T-helper 2 cell treated with Interferon-gamma antibody and Interleukin-4, amounts not matched to agents 100 ng/mL and 5 ng/mL, for 36 hours (primary cell): ENCODE data around the gene CNGA1. TPM values are rescaled to one million over a fixed set of nuclear protein-coding genes. Genes with fewer than 3 reads are reported as not detected.
"Not testable (repeated sequence)": the region's sequence is repeated elsewhere in the genome, so short reads cannot be mapped to it uniquely, and the experiment has no call there.

Experiments used
- intact Hi-C: fragments of 100-400 bp; cut with micrococcal nuclease; formaldehyde crosslinking; loops from one replicate; pipeline ENCODE4 v1.15.1; 2023
- total RNA-seq: library from RNA; stranded (reverse); gene quantifications from 2 replicates; pipeline ENCODE4 v1.2.3, GENCODE V29; 2022

CNGA1 gene
- total RNA-seq, 1 donor from 2014 or later: not detected

- intact Hi-C loops: no loop called here
These were observed 43.8 kb downstream of the CNGA1 start for GRCh38 chr4:47972721-47973120.

GRCh38 chr4:47972181-47972580 lies 44.3 kb downstream of the CNGA1 start:
- intact Hi-C loops: no loop called here

- intact Hi-C loops: no loop called here
These were observed 47.6 kb downstream of the CNGA1 start for GRCh38 chr4:47968847-47969246.

- intact Hi-C loops: no loop called here
These were observed 61.8 kb downstream of the CNGA1 start for GRCh38 chr4:47954677-47955076.

GRCh38 chr4:47954245-47954644 lies 62.2 kb downstream of the CNGA1 start:
- intact Hi-C loops: no loop called here

- intact Hi-C loops: no loop called here
These were observed 70.4 kb downstream of the CNGA1 start for GRCh38 chr4:47945930-47946726.

- intact Hi-C loops: no loop called here
These were observed 74.2 kb downstream of the CNGA1 start for GRCh38 chr4:47942081-47942819.

GRCh38 chr4:47939456-47939855 lies 77.0 kb downstream of the CNGA1 start:
- intact Hi-C loops: no loop called here

- intact Hi-C loops: no loop called here
These were observed 80.1 kb downstream of the CNGA1 start for GRCh38 chr4:47936336-47936735.

- intact Hi-C loops: loop anchor here (1.0 to 5.0 kb wide), 4 partner anchors 97 to 267 kb away; partner anchors contain the start of gene CORIN
These were observed 82.6 kb downstream of the CNGA1 start for GRCh38 chr4:47933840-47934239.

- intact Hi-C loops: loop anchor here (5.0 kb wide), 2 partner anchors 94 to 264 kb away; partner anchors contain the start of gene CORIN
These were observed 85.3 kb downstream of the CNGA1 start for GRCh38 chr4:47930971-47931804.

GRCh38 chr4:47929682-47930201 lies 86.7 kb downstream of the CNGA1 start:
- intact Hi-C loops: loop anchor here (5.0 kb wide), 3 partner anchors 92 to 262 kb away; partner anchors contain the start of gene CORIN

- intact Hi-C loops: loop anchor here (5.0 kb wide), 1 partner anchor 161 kb away; no protein-coding TSS in a partner anchor
These were observed 89.7 kb downstream of the CNGA1 start for GRCh38 chr4:47926667-47927258.

GRCh38 chr4:47923261-47923608 lies 93.2 kb downstream of the CNGA1 start:
- intact Hi-C loops: not testable (repeated sequence)

- intact Hi-C loops: not testable (repeated sequence)
These were observed 93.8 kb downstream of the CNGA1 start for GRCh38 chr4:47922436-47923260.

- intact Hi-C loops: loop anchor here (10.0 kb wide), 1 partner anchor 918 kb away; the partner anchor contains the start of gene OCIAD1
These were observed 99.3 kb downstream of the CNGA1 start for GRCh38 chr4:47917163-47917562.

- intact Hi-C loops: loop anchor here (2.0 to 10.0 kb wide), 3 partner anchors 213 to 919 kb away; partner anchors contain the start of genes FRYL and OCIAD1
These were observed 101.1 kb downstream of the CNGA1 start for GRCh38 chr4:47915378-47915777.

- intact Hi-C loops: loop anchor here (1.0 to 10.0 kb wide), 6 partner anchors 78 to 920 kb away; partner anchors contain the start of genes COMMD8, CORIN, FRYL and OCIAD1
These were observed 101.6 kb downstream of the CNGA1 start for GRCh38 chr4:47914926-47915237.

- intact Hi-C loops: loop anchor here (1.0 to 10.0 kb wide), 6 partner anchors 77 to 920 kb away; partner anchors contain the start of genes COMMD8, CORIN, FRYL and OCIAD1
These were observed 102.1 kb downstream of the CNGA1 start, which contains the start of gene NFXL1 for GRCh38 chr4:47914220-47914925. Gene NFXL1 (minus strand): TSS chr4:47914583. CDS start chr4:47914203, 380 bp downstream.
